HepG2 (cell line): ENCODE results near the gene SNAPIN. TPM values are rescaled to one million over a fixed set of nuclear protein-coding genes. Genes with fewer than 3 reads are reported as not detected.
A peak's percentile ranks its signal among the peaks of the same experiment; 100 is the strongest.

ENCODE experiments used
- BRD4 ChIP-seq: sonication (generic); formaldehyde crosslinking; IDR thresholded peaks from 2 replicates; pipeline ENCODE4 v1.4.0; 2020; ENCODE audit warnings: missing genetic modification reagents
- CHD2 ChIP-seq: IDR thresholded peaks from 2 replicates; pipeline ENCODE4 v1.6.1; 2011; ENCODE audit warnings: low read depth, low read length, improper control_type of control experiment
- DNMT3B ChIP-seq: conservative IDR thresholded peaks from 2 replicates; pipeline ENCODE4 v1.6.1; 2016; ENCODE audit warnings: missing biosample characterization, control low read depth
- HNRNPLL ChIP-seq: fragments of 200-400 bp; formaldehyde crosslinking; IDR thresholded peaks from 2 replicates; pipeline ENCODE4 v1.6.1; 2017; ENCODE audit warnings: mild to moderate bottlenecking, low read depth, low read length; ENCODE audit not compliant: poor library complexity, severe bottlenecking
- HNRNPUL1 ChIP-seq: fragments of 200-400 bp; formaldehyde crosslinking; IDR thresholded peaks from 2 replicates; pipeline ENCODE4 v1.6.1; 2017; ENCODE audit warnings: low read depth, mild to moderate bottlenecking, low read length, moderate library complexity
- KDM5B ChIP-seq: sonication (generic); formaldehyde crosslinking; IDR thresholded peaks from 2 replicates; pipeline ENCODE4 v1.4.0; 2020; ENCODE audit warnings: missing genetic modification reagents, mild to moderate bottlenecking, borderline replicate concordance
- MAFG ChIP-seq: sonication (generic); formaldehyde crosslinking; IDR thresholded peaks from 2 replicates; pipeline ENCODE4 v1.5.1; 2020; ENCODE audit warnings: mild to moderate bottlenecking, missing genetic modification reagents
- MNT ChIP-seq: fragments of 450-650 bp; IDR thresholded peaks from 2 replicates; pipeline ENCODE4 v1.6.1; 2016
- MXD4 ChIP-seq: IDR thresholded peaks from 2 replicates; pipeline ENCODE4 v1.6.1; 2016; ENCODE audit warnings: mild to moderate bottlenecking, missing biosample characterization, missing genetic modification reagents
- NFRKB ChIP-seq: fragments of 450-650 bp; IDR thresholded peaks from 2 replicates; pipeline ENCODE4 v1.6.1; 2017
- NRL ChIP-seq: sonication (generic); formaldehyde crosslinking; IDR thresholded peaks from 2 replicates; pipeline ENCODE4 v1.5.0; 2020; ENCODE audit warnings: missing genetic modification reagents, mild to moderate bottlenecking, moderate library complexity, borderline replicate concordance
- SNAI1 ChIP-seq: sonication (generic); formaldehyde crosslinking; IDR thresholded peaks from 2 replicates; pipeline ENCODE4 v1.5.0; 2020; ENCODE audit warnings: mild to moderate bottlenecking, missing genetic modification reagents, borderline replicate concordance
- U2AF1 ChIP-seq: fragments of 200-400 bp; formaldehyde crosslinking; optimal IDR thresholded peaks from 2 replicates; pipeline ENCODE3; 2017; ENCODE audit warnings: mild to moderate bottlenecking, low read depth, low read length
- ZFP41 ChIP-seq: sonication (generic); formaldehyde crosslinking; IDR thresholded peaks from 2 replicates; pipeline ENCODE4 v1.4.0; 2020; ENCODE audit warnings: mild to moderate bottlenecking, missing genetic modification reagents, borderline replicate concordance
- ZNF232 ChIP-seq: sonication (generic); formaldehyde crosslinking; IDR thresholded peaks from 2 replicates; pipeline ENCODE4 v1.4.0; 2020; ENCODE audit warnings: missing genetic modification reagents, borderline replicate concordance
- ZNF451 ChIP-seq: sonication (generic); formaldehyde crosslinking; IDR thresholded peaks from 2 replicates; pipeline ENCODE4 v1.5.0; 2020; ENCODE audit warnings: mild to moderate bottlenecking, missing genetic modification reagents
- ZNF468 ChIP-seq: sonication (generic); formaldehyde crosslinking; IDR thresholded peaks from 2 replicates; pipeline ENCODE4 v1.8.0; 2022; ENCODE audit warnings: mild to moderate bottlenecking, moderate library complexity, missing genetic modification reagents
- ZNF644 ChIP-seq: IDR thresholded peaks from 2 replicates; pipeline ENCODE4 v1.6.1; 2016; ENCODE audit warnings: low read depth
- ZNF800 ChIP-seq: sonication (generic); formaldehyde crosslinking; IDR thresholded peaks from 2 replicates; pipeline ENCODE4 v1.4.0; 2020; ENCODE audit warnings: missing genetic modification reagents
- ZXDC ChIP-seq: sonication (generic); formaldehyde crosslinking; IDR thresholded peaks from 2 replicates; pipeline ENCODE4 v1.5.0; 2020; ENCODE audit warnings: mild to moderate bottlenecking, missing genetic modification reagents
- polyA plus RNA-seq, 8 experiments: library from polyadenylated mRNA; depleted of rRNA in 3 of 8; stranded (reverse) in 7 of 8; unstranded in 1 of 8; fragments of >200 nt; fragmentation: Illumina TruSeq in 4 of 8; extraction: Trizol in 4 of 8; gene quantifications; 2 replicates each; pipeline versions ENCODE4 v1.2.1 to v1.2.3, GENCODE V29; 2011 to 2016; ENCODE audit warnings: low read depth in 4 of 8, missing spikeins in 1 of 8, mixed read lengths in 1 of 8; ENCODE audit not compliant: insufficient read depth in 1 of 8
- total RNA-seq, 5 experiments: library from RNA; depleted of rRNA; stranded (reverse); fragments of >200 nt; fragmentation: Illumina TruSeq; extraction: Trizol; gene quantifications; 2 replicates each; pipeline ENCODE4 v1.2.3, GENCODE V29; 2016; ENCODE audit warnings: low read depth in 1 of 5
- TF ChIP-seq, protein P1 (sequence below): IDR thresholded peaks from 2 replicates; pipeline ENCODE4 v1.6.1; 2016; ENCODE audit warnings: missing genetic modification reagents, missing compliant biosample characterization
- TF ChIP-seq, protein P2 (sequence below): IDR thresholded peaks from 2 replicates; pipeline ENCODE4 v1.6.1; 2016; ENCODE audit warnings: mild to moderate bottlenecking

The SNAPIN gene
- total and polyA plus RNA-seq, 2 of the 13 experiments (the other 11 are each of a cell fraction or from before 2014, with no cell fraction given) = 23.9 to 25.7 TPM

DNA sequence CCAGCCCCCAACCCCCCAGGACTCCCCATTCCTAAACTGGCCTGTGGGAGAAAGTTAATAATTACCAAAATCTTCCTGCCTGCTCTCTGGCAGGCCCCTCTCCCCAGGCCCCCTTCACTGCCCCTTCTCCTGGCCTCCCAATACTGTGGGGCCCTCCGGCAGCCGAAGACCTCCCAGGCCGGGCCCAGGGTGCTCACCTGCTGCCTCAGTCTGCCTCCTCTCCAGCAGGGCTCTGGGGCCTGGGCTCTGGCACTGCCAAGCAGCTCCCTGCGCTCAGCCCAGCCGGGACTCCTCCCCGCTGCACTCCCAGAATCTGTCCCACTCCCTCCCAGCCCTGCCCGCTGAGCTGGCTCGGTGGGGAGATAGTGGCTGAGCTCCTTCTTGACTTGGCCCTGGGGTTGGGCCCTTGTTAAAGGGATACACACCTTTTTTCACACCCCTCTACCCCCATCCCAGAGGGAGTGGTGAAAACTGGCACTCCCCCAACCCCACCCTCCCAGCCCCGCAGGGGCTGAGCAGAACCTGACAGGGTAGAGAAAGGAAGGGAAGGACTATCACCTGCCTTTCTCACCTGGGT lies 45.7 kb upstream of the SNAPIN start, which contains the start of gene S100A16 (continued):
- no peak for TF ChIP-seq MXD4 (CRISPR knock-in tag)
- no peak for TF ChIP-seq HNRNPUL1
- 0 out of 2 replicates have a peak, but pooled peaks have one; percentile 18 for TF ChIP-seq ZNF800 (CRISPR knock-in tag)
- TF ChIP-seq ZNF468 = no peak
- no peak for TF ChIP-seq ZNF644 (CRISPR knock-in tag)
- no peak for TF ChIP-seq U2AF1
- TF ChIP-seq HNRNPLL = peak; percentile 36
- no peak for TF ChIP-seq NFRKB
- no peak for TF ChIP-seq MNT
- TF ChIP-seq ZXDC (CRISPR knock-in tag) = no peak
- TF ChIP-seq CHD2 = no peak
- 0 out of 2 replicates have a peak, but pooled peaks have one; percentile 35 for TF ChIP-seq NRL (CRISPR knock-in tag)
- no peak for TF ChIP-seq DNMT3B (CRISPR knock-in tag)
- TF ChIP-seq, protein P1, sequence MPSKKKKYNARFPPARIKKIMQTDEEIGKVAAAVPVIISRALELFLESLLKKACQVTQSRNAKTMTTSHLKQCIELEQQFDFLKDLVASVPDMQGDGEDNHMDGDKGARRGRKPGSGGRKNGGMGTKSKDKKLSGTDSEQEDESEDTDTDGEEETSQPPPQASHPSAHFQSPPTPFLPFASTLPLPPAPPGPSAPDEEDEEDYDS (CRISPR knock-in tag) = no peak
- no peak for TF ChIP-seq ZFP41 (CRISPR knock-in tag)
- TF ChIP-seq BRD4 (CRISPR knock-in tag) = peak; percentile 52; the same call in 1 of the 2 replicates
- TF ChIP-seq ZNF451 (CRISPR knock-in tag) = peak; percentile 29; the same call in 1 of the 2 replicates
- TF ChIP-seq SNAI1 = no peak
- no peak for TF ChIP-seq ZNF232 (CRISPR knock-in tag)
- peak; percentile 62; the same call in 1 of the 2 replicates for TF ChIP-seq KDM5B (CRISPR knock-in tag)
- TF ChIP-seq, protein P2, sequence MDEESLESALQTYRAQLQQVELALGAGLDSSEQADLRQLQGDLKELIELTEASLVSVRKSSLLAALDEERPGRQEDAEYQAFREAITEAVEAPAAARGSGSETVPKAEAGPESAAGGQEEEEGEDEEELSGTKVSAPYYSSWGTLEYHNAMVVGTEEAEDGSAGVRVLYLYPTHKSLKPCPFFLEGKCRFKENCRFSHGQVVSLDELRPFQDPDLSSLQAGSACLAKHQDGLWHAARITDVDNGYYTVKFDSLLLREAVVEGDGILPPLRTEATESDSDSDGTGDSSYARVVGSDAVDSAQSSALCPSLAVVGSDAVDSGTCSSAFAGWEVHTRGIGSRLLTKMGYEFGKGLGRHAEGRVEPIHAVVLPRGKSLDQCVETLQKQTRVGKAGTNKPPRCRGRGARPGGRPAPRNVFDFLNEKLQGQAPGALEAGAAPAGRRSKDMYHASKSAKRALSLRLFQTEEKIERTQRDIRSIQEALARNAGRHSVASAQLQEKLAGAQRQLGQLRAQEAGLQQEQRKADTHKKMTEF (CRISPR knock-in tag) = 0 out of 2 replicates have a peak, but pooled peaks have one; percentile 34
- TF ChIP-seq MAFG (CRISPR knock-in tag) = no peak
